Peyer's patch (tissue), 4 donors: ENCODE results near the gene ARIH2.

ENCODE experiments used
- CTCF ChIP-seq, 6 experiments: fragments of 450-650 bp in 4 of 6; fragments of 200-600 bp in 2 of 6; sonication (generic) in 1 of 6; IDR thresholded peaks; one replicate each; pipeline ENCODE4 v1.5.1; 2017 to 2019; ENCODE audit warnings: antibody characterized with exemption in 6 of 6, mild to moderate bottlenecking in 3 of 6, moderate library complexity in 1 of 6
- POLR2A ChIP-seq, 2 donors: fragments of 450-650 bp; IDR thresholded peaks; one replicate each; pipeline ENCODE4 v1.5.1; 2017; ENCODE audit warnings: antibody characterized with exemption in 2 of 2, mild to moderate bottlenecking in 2 of 2, moderate library complexity in 2 of 2

- peak in 1 of 2 donors; percentile 13 for TF ChIP-seq POLR2A (IDR thresholded peaks at IDR 0.05)
- no peak for TF ChIP-seq CTCF (IDR thresholded peaks at IDR 0.05)
Observed at GRCh38 chr3:49007771-49008528, 89.3 kb downstream of the ARIH2 start.
